GM12872 (cell line): ENCODE results near the gene MAPT.

Experiments used
- CTCF ChIP-seq: IDR thresholded peaks from 3 replicates; pipeline ENCODE4 v1.5.1; 2011; ENCODE audit warnings: low read depth, mild to moderate bottlenecking, low read length, moderate library complexity; ENCODE audit not compliant: insufficient read depth

The MAPT gene

GRCh38 chr17:45958307-45958706 lies 64.0 kb downstream of the MAPT start:
- no peak for TF ChIP-seq CTCF

- TF ChIP-seq CTCF, result no peak
Observed at GRCh38 chr17:45958994-45959665, 64.8 kb downstream of the MAPT start.

- no peak for TF ChIP-seq CTCF
Observed at GRCh38 chr17:45960311-45960710, 66.0 kb downstream of the MAPT start.

- no peak for TF ChIP-seq CTCF
Observed at GRCh38 chr17:45961206-45961605, 66.9 kb downstream of the MAPT start.

GRCh38 chr17:45962221-45962972 lies 68.0 kb downstream of the MAPT start:
- TF ChIP-seq CTCF, result no peak

- TF ChIP-seq CTCF, result no peak
Observed at GRCh38 chr17:45963283-45963682, 68.9 kb downstream of the MAPT start.

GRCh38 chr17:45963889-45964288 lies 69.5 kb downstream of the MAPT start:
- TF ChIP-seq CTCF, result no peak
